IPS-18c (cell line): ENCODE results near the gene CD74.
A peak's percentile ranks its signal among the peaks of the same experiment; 100 is the strongest.
"Not testable (repeated sequence)": the region's sequence is repeated elsewhere in the genome, so short reads cannot be mapped to it uniquely, and the experiment has no call there.

Source experiments
- H3K4me3 ChIP-seq: 2 replicates; pipeline ENCODE4 v1.7.0; 2013; ENCODE audit warnings: low read depth, mild to moderate bottlenecking, low read length, moderate library complexity; ENCODE audit not compliant: insufficient read depth
- H3K9me3 ChIP-seq: one replicate; pipeline ENCODE4 v1.6.1; 2013; ENCODE audit warnings: mild to moderate bottlenecking, low read length, moderate library complexity; ENCODE audit not compliant: control insufficient read depth, insufficient read depth

The CD74 gene

DNA sequence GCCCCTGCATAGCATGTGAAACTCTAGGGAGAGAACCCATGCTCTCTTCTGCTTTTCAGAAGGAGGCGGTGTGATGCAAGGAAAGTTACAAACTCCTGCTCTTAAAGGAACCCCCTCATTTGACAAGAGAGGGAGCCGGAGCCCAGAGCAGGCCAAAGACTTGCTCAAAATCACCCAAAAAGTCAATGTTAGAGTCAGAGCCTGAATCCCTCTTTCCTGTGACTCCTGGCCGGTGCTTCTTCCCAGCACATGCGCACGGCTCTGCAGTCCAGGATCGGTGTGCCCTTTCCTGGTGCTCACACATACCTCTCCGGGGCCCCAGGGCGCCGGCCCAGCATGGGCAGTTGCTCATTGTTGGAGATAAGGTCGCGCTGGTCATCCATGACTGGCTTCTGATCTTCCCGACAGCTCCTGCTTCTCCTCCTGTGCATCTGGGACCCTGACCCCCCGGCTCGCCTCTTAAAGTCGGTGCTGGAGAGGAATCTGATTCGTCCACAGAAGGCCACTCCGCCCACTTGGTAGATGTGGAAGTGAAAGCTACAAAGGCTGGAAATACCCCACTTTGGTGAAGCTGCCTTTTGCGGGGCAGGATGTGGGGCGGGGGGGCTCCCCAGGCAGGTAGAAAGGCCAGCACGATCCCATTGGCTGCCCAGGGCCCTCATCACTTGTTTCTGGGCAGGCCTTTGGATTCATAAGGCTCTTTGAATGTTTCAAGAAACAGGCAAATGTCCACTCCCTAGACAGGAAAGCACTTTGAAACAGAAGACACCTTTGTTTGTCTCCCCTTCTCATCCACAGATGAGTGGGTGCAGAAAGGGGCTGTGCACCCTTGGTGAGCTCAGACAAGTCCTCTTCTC lies at the start of gene CD74:
Gene CD74 (minus strand): TSS at position 592 of the 857 bp plus-strand sequence. CDS start 161 bp downstream, at position 431.
- Histone ChIP-seq H3K4me3 (peak within 1 kb of the TSS; percentile 40; the same call in 1 of the 2 replicates), H3K9me3 (no peaks in the 10 kb centered on the region)

DNA sequence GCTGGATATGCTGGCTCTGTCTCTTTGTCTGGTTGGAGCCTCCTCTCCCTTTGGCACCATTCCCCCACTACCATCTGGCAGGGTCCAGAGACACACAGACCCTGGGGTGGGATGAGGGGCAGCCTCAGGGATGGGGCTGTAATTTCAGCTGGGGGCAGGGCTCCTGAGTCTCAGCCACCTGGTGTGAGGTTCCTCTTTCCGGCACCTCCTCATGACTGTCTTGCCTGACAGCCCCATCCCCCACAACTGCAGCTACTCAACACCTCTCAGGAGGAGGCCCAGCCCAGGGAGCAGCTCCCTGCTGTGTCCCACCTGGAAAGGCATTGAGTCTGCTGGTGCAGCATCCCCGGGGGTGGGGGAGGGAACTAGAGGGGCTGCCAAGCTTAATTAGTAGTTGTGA lies 48.5 kb upstream of the CD74 start:
- H3K9me3 ChIP-seq, result no peaks in the 10 kb centered on the region

DNA sequence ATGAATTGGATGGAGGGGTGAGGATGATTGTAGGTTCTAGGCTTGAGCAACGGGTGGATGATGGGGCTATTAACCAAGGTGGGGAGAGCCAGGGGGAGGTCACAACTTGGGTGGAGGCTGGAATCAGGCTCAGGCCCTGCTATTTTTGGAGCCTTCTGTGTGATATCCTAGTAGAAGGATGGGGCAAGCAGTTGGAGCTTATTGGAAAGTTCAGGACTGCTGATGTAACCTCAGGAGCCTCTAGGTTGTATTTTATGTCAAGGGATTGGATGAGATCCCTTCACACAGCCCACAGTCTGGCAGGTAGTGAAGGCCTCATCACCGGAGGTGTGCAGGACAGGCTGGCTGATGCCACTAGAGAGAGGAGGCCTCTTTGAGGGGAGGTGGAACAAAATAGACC lies 48.1 kb upstream of the CD74 start:
- H3K9me3 ChIP-seq, result no peaks in the 10 kb centered on the region
- H3K4me3 ChIP-seq, result no peak overlapping the region

More for the DNA sequence above, 48.5 kb upstream of the CD74 start:
- no peak overlapping the region; the same call in 1 of the 2 replicates for H3K4me3 ChIP-seq

DNA sequence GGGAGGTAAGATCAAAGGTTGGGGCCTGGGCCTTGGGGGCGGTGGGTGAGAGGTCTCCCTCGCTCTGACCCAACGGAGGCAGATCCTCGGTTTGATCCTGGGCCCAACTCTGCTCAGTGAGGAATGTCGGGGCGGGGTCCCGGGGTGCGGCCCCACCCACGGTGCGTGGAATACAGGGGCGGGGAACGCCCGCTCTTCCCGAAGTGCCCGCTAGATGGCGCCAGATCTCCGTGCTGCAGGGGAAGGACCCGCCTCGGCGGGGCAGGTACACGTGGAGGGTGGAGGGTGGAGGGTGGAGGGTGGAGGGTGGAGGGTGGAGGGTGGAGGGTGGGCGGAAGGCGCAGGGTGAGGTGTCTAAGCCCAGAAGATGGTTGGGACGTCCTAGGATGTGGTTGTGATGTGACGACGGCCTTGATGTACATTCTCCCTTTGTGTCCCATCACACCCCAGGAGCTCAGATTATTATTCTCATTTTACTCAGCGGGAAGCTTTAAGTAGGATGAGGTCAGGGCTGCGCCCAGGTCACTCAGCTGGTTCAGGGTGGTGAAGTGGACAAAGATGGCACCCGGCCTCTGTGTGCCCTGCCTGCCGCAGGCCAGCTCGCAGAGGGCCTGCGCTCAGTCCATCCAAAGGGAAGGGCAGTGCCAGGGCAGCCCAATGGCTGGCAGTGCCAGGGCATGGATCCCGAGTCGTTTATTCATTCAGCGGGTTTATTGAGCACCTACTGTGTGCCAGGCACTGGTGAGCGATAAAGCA lies 46.3 kb upstream of the CD74 start:
- H3K4me3 ChIP-seq, result no peak overlapping the region
- no peaks in the 10 kb centered on the region for H3K9me3 ChIP-seq

DNA sequence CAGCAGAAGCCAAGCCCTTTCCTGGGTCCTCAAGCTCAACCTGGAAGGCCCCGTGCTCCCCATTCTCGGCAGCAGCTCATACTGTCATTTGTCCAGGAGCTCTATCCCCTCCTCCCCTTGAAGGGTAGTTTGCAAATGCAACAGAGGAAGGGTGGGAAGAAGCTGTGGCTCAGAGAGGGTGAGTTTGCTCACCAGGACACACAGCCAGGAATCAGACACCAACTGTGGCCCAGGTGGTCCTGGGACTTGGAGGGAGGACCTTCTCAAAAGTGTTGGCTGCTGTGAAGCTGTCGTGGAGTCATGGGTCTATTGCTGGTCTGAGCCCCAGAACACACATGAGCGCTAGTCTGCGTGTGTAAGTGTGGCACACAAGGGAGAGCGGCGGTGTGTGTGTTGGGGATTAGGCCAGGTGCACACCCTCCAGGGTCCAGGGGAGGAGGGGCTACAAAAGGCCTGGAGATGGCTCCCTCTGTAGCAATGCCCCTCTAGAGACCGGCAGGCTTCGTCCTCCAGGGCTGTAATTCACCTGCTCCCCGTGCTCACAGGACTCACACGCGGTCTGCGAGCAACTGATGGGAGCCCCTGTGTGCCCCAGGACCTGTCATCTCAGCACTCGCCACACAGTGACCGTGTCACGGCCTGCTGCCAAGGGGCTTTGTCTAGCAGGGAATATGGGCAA lies 45.0 kb upstream of the CD74 start:
- Histone ChIP-seq H3K4me3 (no peak overlapping the region), H3K9me3 (no peaks in the 10 kb centered on the region)

DNA sequence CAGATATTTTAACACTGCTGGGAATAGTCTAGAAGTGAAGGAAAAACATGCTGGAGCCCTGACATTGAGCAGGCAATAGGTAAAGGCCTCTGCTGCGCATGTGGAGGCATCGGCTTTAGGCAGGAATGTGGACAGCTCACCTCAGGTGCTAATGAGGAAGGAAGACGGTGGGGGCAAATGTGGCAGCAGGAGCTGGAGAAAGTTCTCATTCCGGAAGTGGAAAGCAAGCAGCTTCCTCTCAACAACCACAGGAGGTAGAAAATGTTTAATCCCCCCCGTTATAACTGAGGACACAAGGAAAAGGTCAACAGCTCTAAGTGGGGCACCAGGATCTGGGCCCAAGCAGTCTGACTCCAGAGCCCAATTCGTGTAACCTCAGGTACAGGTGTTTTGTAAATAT lies 44.4 kb upstream of the CD74 start:
- Histone ChIP-seq H3K9me3 (no peaks in the 10 kb centered on the region), H3K4me3 (no peak overlapping the region)

DNA sequence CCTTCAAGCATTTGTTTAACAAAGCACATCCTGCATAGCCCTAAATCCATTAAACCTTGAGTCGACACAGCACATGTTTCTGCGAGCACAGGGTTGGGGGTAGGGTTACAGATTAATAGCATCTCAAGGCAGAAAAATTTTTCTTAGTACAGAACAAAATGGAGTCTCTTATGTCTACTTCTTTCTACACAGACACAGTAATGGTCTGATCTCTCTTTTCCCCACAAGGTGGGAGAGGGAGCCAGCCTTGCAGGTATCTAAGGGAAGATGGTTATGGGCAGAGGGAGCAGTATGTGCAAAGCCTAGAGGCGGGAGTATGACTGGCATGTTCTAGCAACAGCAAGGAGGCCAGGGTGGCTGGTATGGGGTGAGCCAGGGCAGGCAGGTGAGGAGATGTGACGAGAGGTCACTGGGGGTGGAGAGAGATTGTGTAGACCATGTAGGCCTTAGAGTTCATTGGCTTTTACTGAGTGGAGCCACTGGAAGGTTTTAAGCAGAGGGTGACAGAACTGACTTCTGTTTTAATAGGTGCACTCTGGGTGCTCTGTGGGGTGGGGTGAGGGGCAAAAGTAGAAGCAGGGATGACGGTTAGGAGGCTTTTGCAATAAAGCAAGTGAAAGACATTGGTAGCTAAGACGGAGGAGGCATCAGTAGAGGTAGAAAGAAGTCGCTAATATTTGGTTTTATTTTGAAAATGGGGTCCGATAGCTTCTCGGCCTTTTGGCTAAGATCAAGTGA lies 42.0 kb upstream of the CD74 start:
- no peaks in the 10 kb centered on the region for H3K9me3 ChIP-seq
- no peak overlapping the region for H3K4me3 ChIP-seq

DNA sequence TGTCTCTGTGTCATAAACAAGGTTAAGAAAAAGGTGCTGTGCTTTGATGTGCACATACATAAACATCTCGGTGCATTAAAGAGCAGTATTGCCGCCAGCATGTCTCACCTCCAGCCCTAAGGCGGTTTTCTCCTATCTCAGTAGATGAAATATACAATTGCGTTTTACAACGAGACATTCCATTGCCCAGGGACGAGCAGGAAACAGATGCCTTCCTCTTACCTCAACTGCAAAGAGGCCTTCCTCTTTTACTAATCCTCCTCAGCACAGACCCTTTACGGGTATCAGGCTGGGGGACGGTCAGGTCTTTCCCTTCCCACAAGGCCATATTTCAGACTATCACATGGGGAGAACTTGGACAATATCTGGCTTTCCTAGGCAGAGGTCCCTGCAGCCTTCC lies 41.3 kb upstream of the CD74 start:
- H3K4me3 ChIP-seq, H3K9me3 ChIP-seq: not testable (repeated sequence)

DNA sequence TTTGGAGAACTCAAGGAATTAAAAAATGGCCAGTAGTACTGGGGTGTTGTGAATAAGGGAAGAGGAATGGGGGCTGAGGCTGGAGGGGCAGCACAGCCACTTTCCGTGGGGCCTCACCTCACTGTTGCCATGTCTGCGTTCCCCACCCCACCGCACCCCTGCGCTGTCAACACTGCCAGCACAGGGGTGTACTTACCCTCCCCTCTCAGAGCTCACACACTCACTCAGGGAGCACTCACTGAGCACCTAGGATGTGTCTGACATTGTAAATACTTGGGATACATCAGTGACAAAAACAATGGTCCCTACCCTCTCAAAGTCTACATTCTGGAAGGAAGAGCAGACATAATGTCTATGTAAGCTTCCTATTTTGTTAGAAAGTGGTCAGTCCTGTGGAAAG lies 40.2 kb upstream of the CD74 start:
- Histone ChIP-seq H3K9me3 (no peaks in the 10 kb centered on the region), H3K4me3 (no peak overlapping the region)

DNA sequence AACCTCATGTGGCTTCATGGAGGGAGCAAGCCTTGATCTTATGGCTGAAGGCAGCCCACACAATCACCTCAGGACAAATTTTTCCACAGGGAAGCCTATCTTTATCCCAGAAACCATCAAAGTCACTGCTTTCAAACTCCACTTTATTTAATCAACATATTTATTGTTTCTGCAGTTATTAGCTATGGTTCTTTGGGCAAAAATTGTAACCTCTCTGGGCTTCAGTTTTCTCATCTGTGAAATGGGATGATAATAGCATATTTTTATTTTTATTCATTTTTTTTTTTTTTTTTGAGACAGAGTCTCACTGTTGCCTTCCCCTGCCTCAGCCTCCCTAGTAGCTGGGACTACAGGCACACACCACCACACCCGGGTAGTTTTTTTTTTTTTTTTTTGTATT lies 38.9 kb upstream of the CD74 start:
- H3K9me3 ChIP-seq, result no peaks in the 10 kb centered on the region
- H3K4me3 ChIP-seq, result no peak overlapping the region

DNA sequence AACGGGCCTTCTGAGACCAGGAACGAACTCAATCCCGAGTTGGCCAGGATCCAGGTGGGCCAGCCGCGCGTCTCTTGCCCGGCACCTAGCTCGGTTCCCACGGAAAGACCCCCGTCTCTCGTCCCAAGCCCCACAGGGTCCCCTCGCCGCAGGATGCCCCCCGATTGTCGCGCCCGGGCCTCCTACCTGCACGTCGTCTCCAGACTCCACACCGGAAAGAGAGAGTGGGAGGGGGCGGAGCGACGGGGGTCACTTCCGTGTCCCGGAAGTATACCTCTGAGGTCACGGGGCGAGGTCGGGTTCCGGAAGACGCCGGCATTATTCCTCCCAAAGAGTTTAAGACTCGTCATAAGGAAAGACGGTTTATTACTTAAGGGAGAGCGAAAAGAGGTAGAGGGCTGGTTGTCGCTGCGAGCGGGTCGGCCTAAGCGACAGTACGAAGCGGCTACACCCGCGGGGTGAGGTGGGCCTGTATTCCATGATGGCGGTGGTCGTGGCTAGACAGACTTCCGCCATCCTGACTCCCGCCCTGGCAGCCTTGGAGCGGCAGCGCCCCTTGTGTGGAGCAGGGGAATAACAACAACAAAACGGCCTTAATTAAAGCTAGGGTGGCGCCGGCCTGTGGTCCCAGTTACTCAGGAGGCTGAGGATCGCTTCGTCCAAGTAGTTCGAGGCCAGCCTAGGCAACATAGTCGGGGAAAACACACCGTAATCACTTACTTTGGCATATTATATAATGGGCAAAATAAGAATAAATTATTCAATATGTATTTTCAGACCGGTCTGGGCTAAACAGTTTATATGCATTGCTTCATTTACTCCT lies 37.0 kb upstream of the CD74 start, which contains the start of gene RPS14:
Gene RPS14 (minus strand): TSS at position 223 of the 823 bp plus-strand sequence. CDS start 2,006 bp downstream, outside the sequence.
- Histone ChIP-seq H3K4me3 (peak within 1 kb of the TSS; percentile 85), H3K9me3 (no peaks in the 10 kb centered on the region)

DNA sequence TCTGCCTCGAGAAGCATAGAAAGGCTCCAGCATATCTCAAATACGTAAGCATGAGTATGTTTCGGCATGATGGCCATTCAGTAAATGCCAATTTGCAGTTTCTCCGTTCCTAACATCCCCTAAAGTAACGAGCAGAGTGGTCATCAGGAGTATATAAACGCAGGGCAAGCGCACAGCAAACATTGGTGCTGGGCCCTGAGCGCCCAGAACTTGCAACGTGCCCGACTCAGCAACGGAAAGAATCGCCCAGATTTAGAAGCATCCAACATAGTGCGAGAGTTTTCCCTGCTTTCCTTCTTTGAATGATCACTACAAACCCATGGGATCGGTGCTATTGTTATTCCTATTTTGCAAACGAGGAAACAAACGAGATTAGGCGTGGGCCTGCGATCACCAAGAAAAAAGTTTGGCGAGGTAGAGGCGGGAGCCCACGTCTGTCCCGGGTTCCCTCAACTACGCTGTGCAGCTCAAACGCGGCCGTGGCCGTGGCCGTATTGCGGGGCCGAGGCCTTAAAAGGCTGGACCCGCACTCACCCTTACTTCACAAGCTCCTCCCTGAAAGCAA lies 36.3 kb upstream of the CD74 start:
- Histone ChIP-seq H3K9me3 (no peaks in the 10 kb centered on the region), H3K4me3 (peak overlapping the region; percentile 85)

DNA sequence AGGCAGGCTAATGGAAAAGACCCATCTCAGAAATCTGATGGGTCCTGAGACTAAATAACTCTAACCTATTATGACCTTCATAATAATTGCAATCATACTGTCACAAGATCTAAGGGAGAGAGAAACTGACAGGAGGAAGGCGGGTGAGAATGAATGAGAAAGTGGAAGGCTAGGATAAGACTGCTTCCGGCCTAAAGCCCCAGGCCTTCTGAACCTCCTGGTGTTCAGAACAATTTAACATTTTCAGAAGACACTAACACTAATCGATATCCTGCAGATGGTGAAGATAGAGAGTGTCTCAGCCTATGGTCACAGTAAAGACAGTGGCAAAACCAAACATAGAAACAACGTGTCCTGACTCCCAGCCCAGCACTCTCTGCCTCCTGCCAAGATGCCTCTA lies 35.6 kb upstream of the CD74 start:
- H3K4me3 ChIP-seq, result peak overlapping the region; percentile 85
- no peaks in the 10 kb centered on the region for H3K9me3 ChIP-seq

DNA sequence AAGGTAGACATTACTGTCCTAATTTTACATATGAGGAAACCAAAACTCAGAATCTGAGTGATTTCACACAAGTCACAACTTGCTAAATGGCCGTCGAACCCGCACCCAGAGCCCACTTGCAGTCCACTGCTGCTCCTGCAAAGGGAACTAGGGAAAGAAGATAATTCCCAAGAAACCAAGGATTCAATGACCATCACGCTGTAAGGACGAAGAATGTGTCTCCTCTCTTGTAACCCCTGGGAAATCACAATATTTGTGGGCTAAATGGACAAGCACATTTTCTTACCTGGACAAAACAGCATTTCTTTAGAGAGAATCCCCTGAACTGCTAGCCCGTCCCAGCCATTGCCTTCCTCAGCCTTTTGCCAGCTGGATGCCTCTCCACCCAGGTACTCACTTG lies 34.5 kb upstream of the CD74 start:
- Histone ChIP-seq H3K4me3 (no peak overlapping the region; the same call in 1 of the 2 replicates), H3K9me3 (no peaks in the 10 kb centered on the region)

DNA sequence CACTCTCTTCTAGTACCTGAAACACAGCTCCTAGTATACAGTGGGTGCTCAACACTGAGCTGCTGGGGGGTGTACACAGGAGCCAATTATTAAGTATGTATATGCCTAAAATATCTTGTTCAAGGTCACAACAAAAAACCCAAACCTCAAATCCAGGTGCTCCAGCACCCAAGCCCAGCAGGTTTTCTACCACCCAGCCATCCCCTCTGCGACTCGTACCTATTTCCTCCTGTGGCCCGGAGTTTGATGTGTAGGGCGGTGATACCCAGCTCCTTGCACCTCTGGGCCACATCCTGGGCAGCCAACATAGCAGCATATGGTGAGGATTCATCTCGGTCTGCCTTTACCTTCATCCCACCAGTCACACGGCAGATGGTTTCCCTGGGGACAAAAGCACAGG lies 33.9 kb upstream of the CD74 start:
- Histone ChIP-seq H3K4me3 (no peak overlapping the region), H3K9me3 (no peaks in the 10 kb centered on the region)

DNA sequence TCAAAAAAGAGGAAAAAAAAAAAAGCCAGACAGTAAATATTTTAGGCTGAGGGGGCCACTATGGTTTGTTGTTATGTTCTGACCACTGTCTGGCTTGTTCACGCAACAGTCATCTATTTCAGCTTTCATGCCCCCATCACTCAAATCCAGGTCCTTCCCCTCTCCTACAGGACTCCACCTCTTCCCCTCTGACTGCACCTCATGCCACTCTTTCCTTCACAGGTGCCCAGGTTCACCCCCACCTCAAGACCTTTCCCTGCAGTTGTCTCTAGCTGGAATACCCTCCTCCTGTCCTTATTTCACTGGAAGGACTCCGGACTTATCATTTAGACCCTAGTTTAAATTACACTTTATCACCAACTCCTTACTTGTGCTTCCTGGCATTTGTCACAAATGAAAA lies 33.4 kb upstream of the CD74 start:
- H3K9me3 ChIP-seq, result no peaks in the 10 kb centered on the region
- H3K4me3 ChIP-seq, result no peak overlapping the region
